Activated T-cell treated with anti-CD3 and anti-CD28 coated beads, Interleukin-2, amount 50 U/mL, for 4 hours (primary cell): ENCODE data around the gene CD2. TPM values are rescaled to one million over a fixed set of nuclear protein-coding genes. Genes with fewer than 3 reads are reported as not detected.

Experiments
- ATAC-seq, 2 donors: fragments of 200-7000 bp; cut with Tn5 transposase; one replicate each; pipeline ENCODE4 v1.10.0; 2021
- DNase-seq: peaks from one replicate; pipeline ENCODE4 v3.0.0-alpha.2; 2020
- H3K27me3 Mint-ChIP-seq: one replicate; pipeline ENCODE4 v1.8.0; 2021; ENCODE audit warnings: low read depth, mixed read lengths
- H3K36me3 Mint-ChIP-seq: one replicate; pipeline ENCODE4 v1.8.0; 2022; ENCODE audit warnings: mixed read lengths; ENCODE audit not compliant: insufficient read depth
- H3K4me1 Mint-ChIP-seq: one replicate; pipeline ENCODE4 v1.8.0; 2021; ENCODE audit warnings: low read depth, mixed read lengths
- H3K4me3 Mint-ChIP-seq: one replicate; pipeline ENCODE4 v1.8.0; 2021; ENCODE audit warnings: mild to moderate bottlenecking, moderate library complexity, mixed read lengths
- H3K9me3 Mint-ChIP-seq: one replicate; pipeline ENCODE4 v1.8.0; 2021; ENCODE audit warnings: mixed read lengths
- total RNA-seq, 3 donors: library from RNA; stranded (reverse); gene quantifications; one replicate each; pipeline ENCODE4 v1.2.1, GENCODE V29; 2021

Gene CD2
- total RNA-seq, 3 donors from 2014 or later: 353 to 393 (median 374) TPM

GRCh38 chr1:116769561-116769977, 15.3 kb downstream of the CD2 start:
- peak; percentile 62 for DNase-seq
- Mint-ChIP-seq H3K27me3 (no peaks in the 10 kb centered on the region), H3K4me3 (peak overlapping the region; percentile 72), H3K36me3 (peaks cover 61% of the 10 kb centered on the region), H3K4me1 (peaks cover 94% of the 10 kb centered on the region), H3K9me3 (no peaks in the 10 kb centered on the region)
- ATAC-seq: peak; percentile 68 to 78

GRCh38 chr1:116769994-116770393, 15.8 kb downstream of the CD2 start:
- ATAC-seq: no peak
- peaks cover 90% of the 10 kb centered on the region for H3K4me1 Mint-ChIP-seq
- no peaks in the 10 kb centered on the region for H3K27me3 Mint-ChIP-seq
- peaks cover 58% of the 10 kb centered on the region for H3K36me3 Mint-ChIP-seq
- no peaks in the 10 kb centered on the region for H3K9me3 Mint-ChIP-seq
- DNase-seq: no peak
- peak overlapping the region; percentile 72 for H3K4me3 Mint-ChIP-seq

- Mint-ChIP-seq H3K36me3 (peaks cover 55% of the 10 kb centered on the region), H3K4me1 (peaks cover 83% of the 10 kb centered on the region), H3K27me3 (no peaks in the 10 kb centered on the region), H3K9me3 (no peaks in the 10 kb centered on the region), H3K4me3 (peak overlapping the region; percentile 72)
- ATAC-seq: no peak
- DNase-seq: no peak
Measured at GRCh38 chr1:116770625-116771024, 16.4 kb downstream of the CD2 start.

- peaks cover 72% of the 10 kb centered on the region for H3K4me1 Mint-ChIP-seq
- H3K4me3 Mint-ChIP-seq: peak overlapping the region; percentile 33
- peaks cover 40% of the 10 kb centered on the region for H3K36me3 Mint-ChIP-seq
- ATAC-seq (no peak), DNase-seq (no peak)
- H3K9me3 Mint-ChIP-seq: no peaks in the 10 kb centered on the region
- no peaks in the 10 kb centered on the region for H3K27me3 Mint-ChIP-seq
Measured at GRCh38 chr1:116771997-116772647, 17.9 kb downstream of the CD2 start.

GRCh38 chr1:116772648-116773045, 18.4 kb downstream of the CD2 start:
- H3K4me1 Mint-ChIP-seq: peaks cover 72% of the 10 kb centered on the region

GRCh38 chr1:116775116-116775752, 21.0 kb downstream of the CD2 start:
- DNase-seq (no peak), ATAC-seq (no peak)
- H3K4me1 Mint-ChIP-seq: peaks cover 60% of the 10 kb centered on the region
- H3K4me3 Mint-ChIP-seq: peak overlapping the region; percentile 62
- peaks cover 20% of the 10 kb centered on the region for H3K36me3 Mint-ChIP-seq
- H3K27me3 Mint-ChIP-seq: no peaks in the 10 kb centered on the region
- H3K9me3 Mint-ChIP-seq: no peaks in the 10 kb centered on the region

More at GRCh38 chr1:116772648-116773045, 18.4 kb downstream of the CD2 start:
- H3K4me3 Mint-ChIP-seq: peak overlapping the region; percentile 33
- DNase-seq (no peak), ATAC-seq (peak; percentile 20 to 25)
- H3K27me3 Mint-ChIP-seq: no peaks in the 10 kb centered on the region
- peaks cover 36% of the 10 kb centered on the region for H3K36me3 Mint-ChIP-seq
- H3K9me3 Mint-ChIP-seq: no peaks in the 10 kb centered on the region

GRCh38 chr1:116777831-116778830, 23.9 kb downstream of the CD2 start:
- Mint-ChIP-seq H3K27me3 (no peaks in the 10 kb centered on the region), H3K4me3 (peak overlapping the region; percentile 30), H3K9me3 (no peaks in the 10 kb centered on the region), H3K4me1 (peaks cover 34% of the 10 kb centered on the region), H3K36me3 (peaks cover 16% of the 10 kb centered on the region)
- peak; percentile 76 to 85 for ATAC-seq
- no peak for DNase-seq

GRCh38 chr1:116781034-116781433, 26.8 kb downstream of the CD2 start:
- H3K4me1 Mint-ChIP-seq: peaks cover 25% of the 10 kb centered on the region
- no peak for ATAC-seq

GRCh38 chr1:116785006-116785405, 30.8 kb downstream of the CD2 start:
- DNase-seq (no peak), ATAC-seq (no peak)
- H3K27me3 Mint-ChIP-seq: no peaks in the 10 kb centered on the region
- peaks cover 9% of the 10 kb centered on the region for H3K36me3 Mint-ChIP-seq
- H3K4me1 Mint-ChIP-seq: peaks cover 18% of the 10 kb centered on the region
- H3K4me3 Mint-ChIP-seq: no peak overlapping the region
- peaks cover 11% of the 10 kb centered on the region for H3K9me3 Mint-ChIP-seq

More at GRCh38 chr1:116781034-116781433, 26.8 kb downstream of the CD2 start:
- Mint-ChIP-seq H3K4me3 (no peak overlapping the region), H3K36me3 (peaks cover 11% of the 10 kb centered on the region), H3K27me3 (no peaks in the 10 kb centered on the region), H3K9me3 (peaks cover 5% of the 10 kb centered on the region)
- DNase-seq: no peak

GRCh38 chr1:116786049-116786448, 31.8 kb downstream of the CD2 start:
- no peak for DNase-seq
- Mint-ChIP-seq H3K27me3 (no peaks in the 10 kb centered on the region), H3K4me3 (no peak overlapping the region), H3K9me3 (peaks cover 11% of the 10 kb centered on the region), H3K4me1 (peaks cover 25% of the 10 kb centered on the region), H3K36me3 (peaks cover 6% of the 10 kb centered on the region)
- ATAC-seq: no peak

- H3K9me3 Mint-ChIP-seq: no peaks in the 10 kb centered on the region
- DNase-seq: no peak
Measured at GRCh38 chr1:116791727-116792126, 37.5 kb downstream of the CD2 start.

GRCh38 chr1:116793357-116793935, 39.2 kb downstream of the CD2 start:
- DNase-seq (no peak), ATAC-seq (no peak)
- no peaks in the 10 kb centered on the region for H3K27me3 Mint-ChIP-seq
- peaks cover 11% of the 10 kb centered on the region for H3K36me3 Mint-ChIP-seq
- H3K4me3 Mint-ChIP-seq: no peak overlapping the region
- H3K9me3 Mint-ChIP-seq: no peaks in the 10 kb centered on the region
- H3K4me1 Mint-ChIP-seq: peaks cover 48% of the 10 kb centered on the region

More at GRCh38 chr1:116791727-116792126, 37.5 kb downstream of the CD2 start:
- Mint-ChIP-seq H3K36me3 (no peaks in the 10 kb centered on the region), H3K4me1 (peaks cover 39% of the 10 kb centered on the region), H3K27me3 (no peaks in the 10 kb centered on the region), H3K4me3 (no peak overlapping the region)
- ATAC-seq: no peak

- ATAC-seq: no peak
- no peak for DNase-seq
- Mint-ChIP-seq H3K27me3 (no peaks in the 10 kb centered on the region), H3K4me1 (peaks cover 49% of the 10 kb centered on the region), H3K36me3 (peaks cover 11% of the 10 kb centered on the region), H3K9me3 (no peaks in the 10 kb centered on the region), H3K4me3 (no peak overlapping the region)
Measured at GRCh38 chr1:116794371-116794770, 40.1 kb downstream of the CD2 start.
